ENCODE data around the gene PRELP.

The PRELP gene

DNA sequence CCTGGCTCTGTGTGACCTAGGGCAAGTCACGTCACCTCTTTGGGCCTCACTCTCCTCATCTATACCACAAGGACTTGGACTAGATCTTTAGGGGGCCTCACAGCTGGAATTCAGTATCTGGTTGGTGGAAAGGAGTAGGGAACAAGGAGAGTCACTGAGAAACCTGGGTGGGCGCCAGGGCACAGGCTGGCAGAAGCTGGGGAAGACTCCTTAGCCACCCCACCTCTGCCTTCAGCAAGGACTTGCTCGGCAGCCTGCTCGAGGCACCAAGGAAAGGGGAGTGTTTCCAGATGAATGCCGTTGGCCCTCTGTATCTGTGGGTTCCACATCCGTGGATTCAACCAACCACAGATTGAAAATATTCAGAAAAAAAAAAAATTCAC, 17.1 kb downstream of the PRELP start:
- Histone ChIP-seq H3K36me3 (ENCODE audit: control insufficient read depth, insufficient read depth, low read length) (no peaks in the 10 kb centered on the region), H3K27me3 (replicated peaks; ENCODE audit: control insufficient read depth, insufficient read depth, low read length) (no peaks in the 10 kb centered on the region; the same call in 1 of the 2 replicates), H3K4me3 (replicated peaks; ENCODE audit: low read depth, low read length) (no peak overlapping the region)
- DNase-seq (ENCODE audit: extremely low read depth, insufficient read length) = no peak
- TF ChIP-seq CTCF (IDR thresholded peaks at IDR 0.05; ENCODE audit: insufficient read depth, low read length, poor library complexity, severe bottlenecking) = no peak

GRCh38 chr1:203493901-203494300, 18.3 kb downstream of the PRELP start, which contains the start of gene OPTC:
OPTC (plus strand) TSS chr1:203494153; CDS start chr1:203496006, 1,853 bp downstream.
- TF ChIP-seq CTCF (IDR thresholded peaks at IDR 0.05; ENCODE audit: insufficient read depth, low read length, poor library complexity, severe bottlenecking) = no peak
- H3K27me3 ChIP-seq (replicated peaks; ENCODE audit: control insufficient read depth, insufficient read depth, low read length) = no peaks in the 10 kb centered on the region; the same call in 1 of the 2 replicates
- no peak within 1 kb of the TSS for H3K4me3 ChIP-seq (replicated peaks; ENCODE audit: low read depth, low read length)
- no peaks in the 10 kb centered on the region for H3K36me3 ChIP-seq (ENCODE audit: control insufficient read depth, insufficient read depth, low read length)
- DNase-seq (ENCODE audit: extremely low read depth, insufficient read length) = no peak

GRCh38 chr1:203495845-203496244, 20.2 kb downstream of the PRELP start:
- Histone ChIP-seq H3K4me3 (replicated peaks; ENCODE audit: low read depth, low read length) (no peak overlapping the region), H3K36me3 (ENCODE audit: control insufficient read depth, insufficient read depth, low read length) (no peaks in the 10 kb centered on the region), H3K27me3 (replicated peaks; ENCODE audit: control insufficient read depth, insufficient read depth, low read length) (no peaks in the 10 kb centered on the region; the same call in 1 of the 2 replicates)
- no peak for TF ChIP-seq CTCF (IDR thresholded peaks at IDR 0.05; ENCODE audit: insufficient read depth, low read length, poor library complexity, severe bottlenecking)
- DNase-seq (ENCODE audit: extremely low read depth, insufficient read length) = no peak

GRCh38 chr1:203497269-203497777, 21.7 kb downstream of the PRELP start:
- no peak for DNase-seq (ENCODE audit: extremely low read depth, insufficient read length)
- Histone ChIP-seq H3K27me3 (replicated peaks; ENCODE audit: control insufficient read depth, insufficient read depth, low read length) (no peaks in the 10 kb centered on the region), H3K36me3 (ENCODE audit: control insufficient read depth, insufficient read depth, low read length) (no peaks in the 10 kb centered on the region), H3K4me3 (replicated peaks; ENCODE audit: low read depth, low read length) (no peak overlapping the region)
- TF ChIP-seq CTCF (IDR thresholded peaks at IDR 0.05; ENCODE audit: insufficient read depth, low read length, poor library complexity, severe bottlenecking) = no peak

GRCh38 chr1:203499643-203500278, 24.2 kb downstream of the PRELP start:
- no peak for DNase-seq (ENCODE audit: extremely low read depth, insufficient read length)
- peaks cover 1% of the 10 kb centered on the region; the same call in 1 of the 2 replicates for H3K27me3 ChIP-seq (replicated peaks; ENCODE audit: control insufficient read depth, insufficient read depth, low read length)
- TF ChIP-seq CTCF (IDR thresholded peaks at IDR 0.05; ENCODE audit: insufficient read depth, low read length, poor library complexity, severe bottlenecking) = no peak
- no peaks in the 10 kb centered on the region for H3K36me3 ChIP-seq (ENCODE audit: control insufficient read depth, insufficient read depth, low read length)
- H3K4me3 ChIP-seq (replicated peaks; ENCODE audit: low read depth, low read length) = no peak overlapping the region
